ENCODE data around the gene ANKRD18A.
"Not testable (repeated sequence)": the region's sequence is repeated elsewhere in the genome, so short reads cannot be mapped to it uniquely, and the experiment has no call there.

Gene ANKRD18A

DNA sequence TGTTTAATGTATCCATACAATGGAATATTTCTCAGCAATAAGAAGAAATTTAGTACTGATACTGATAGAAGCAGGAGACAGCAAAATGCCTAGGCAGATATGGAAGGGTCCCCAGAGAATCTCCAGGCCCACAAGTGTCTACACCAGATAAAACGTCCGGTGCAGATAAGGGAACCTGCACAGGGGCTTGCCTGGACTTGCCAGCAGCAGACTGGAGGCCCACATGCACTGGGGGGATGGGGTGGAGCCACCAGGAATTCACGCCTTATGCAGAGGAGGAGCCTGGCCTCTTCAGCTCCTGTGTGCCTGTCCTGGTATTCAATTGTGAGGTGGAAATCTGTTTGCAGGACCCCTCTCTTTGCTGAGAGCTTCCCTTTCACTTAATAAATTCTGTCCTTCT, 36.6 kb downstream of the ANKRD18A start:
- not testable (repeated sequence) for H3K27me3 Mint-ChIP-seq, ATAC-seq, H3K4me1 Mint-ChIP-seq, H3K9me3 Mint-ChIP-seq, H3K4me3 Mint-ChIP-seq, H3K27ac Mint-ChIP-seq, DNase-seq

DNA sequence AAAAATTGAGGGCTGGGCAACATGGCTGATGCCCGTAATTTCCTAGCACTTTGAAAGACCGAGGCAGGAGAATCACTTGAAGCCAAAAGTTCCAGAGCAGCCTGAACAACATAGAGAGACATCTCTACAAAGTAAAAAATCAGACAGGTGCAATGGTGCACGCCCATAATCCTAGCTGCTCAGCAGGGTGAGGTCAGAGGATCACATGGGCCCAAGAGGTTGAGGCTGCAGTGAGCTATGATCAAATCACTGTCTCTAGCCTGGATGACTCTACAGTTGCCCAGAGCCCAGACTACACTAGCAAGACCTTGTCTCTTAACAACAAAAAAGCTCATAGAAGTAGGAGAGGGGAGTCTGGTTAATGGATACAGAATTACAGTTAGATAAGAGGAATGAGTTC, 40.3 kb downstream of the ANKRD18A start:
- H3K9me3 Mint-ChIP-seq, DNase-seq, H3K4me1 Mint-ChIP-seq, H3K27me3 Mint-ChIP-seq, H3K4me3 Mint-ChIP-seq, ATAC-seq: not testable (repeated sequence)
- peak overlapping the region in 1 of 2 donors; percentile 80 for H3K27ac Mint-ChIP-seq

DNA sequence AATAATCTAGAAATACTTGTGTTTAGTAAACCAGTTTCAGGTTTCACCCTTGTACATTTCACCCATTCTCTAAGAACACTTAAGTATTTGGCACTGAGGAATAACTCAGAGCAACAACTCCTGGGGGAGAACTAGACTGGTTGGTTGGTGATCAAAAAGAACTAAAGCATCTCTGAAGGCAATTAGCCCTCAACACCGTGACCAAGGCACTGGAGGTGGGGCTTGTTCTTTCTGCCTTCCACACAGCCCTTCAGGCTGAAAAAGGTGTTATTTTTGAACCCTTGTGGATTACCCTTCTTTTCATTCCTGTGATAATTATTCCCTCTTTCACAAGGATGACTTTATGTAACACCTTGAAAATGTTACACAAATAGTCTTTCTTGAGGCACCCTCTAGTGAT, 44.2 kb downstream of the ANKRD18A start:
- not testable (repeated sequence) for H3K27ac Mint-ChIP-seq, H3K27me3 Mint-ChIP-seq, DNase-seq, ATAC-seq, H3K9me3 Mint-ChIP-seq, H3K4me3 Mint-ChIP-seq, H3K4me1 Mint-ChIP-seq

DNA sequence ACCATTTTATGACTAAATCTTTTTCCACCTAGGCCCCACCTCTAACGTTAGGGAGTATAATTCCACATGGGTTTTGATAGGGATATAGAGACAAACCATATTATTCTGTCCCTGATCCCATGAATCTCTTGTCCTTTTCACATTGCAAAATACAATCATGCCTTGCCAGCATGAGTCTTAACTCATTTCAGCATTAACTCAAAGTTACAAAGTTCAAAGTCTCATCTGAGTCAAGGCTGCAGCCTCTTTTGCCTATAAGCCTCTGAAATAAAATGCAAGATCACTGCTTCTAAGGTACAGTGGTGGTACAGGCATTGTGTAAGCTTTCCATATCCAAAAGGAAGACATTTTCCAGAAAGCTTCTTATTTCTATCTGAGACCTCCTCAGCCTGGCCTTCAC, 54.3 kb downstream of the ANKRD18A start:
- not testable (repeated sequence) for H3K9me3 Mint-ChIP-seq, H3K27me3 Mint-ChIP-seq, DNase-seq, H3K4me1 Mint-ChIP-seq, H3K27ac Mint-ChIP-seq, H3K4me3 Mint-ChIP-seq, ATAC-seq

DNA sequence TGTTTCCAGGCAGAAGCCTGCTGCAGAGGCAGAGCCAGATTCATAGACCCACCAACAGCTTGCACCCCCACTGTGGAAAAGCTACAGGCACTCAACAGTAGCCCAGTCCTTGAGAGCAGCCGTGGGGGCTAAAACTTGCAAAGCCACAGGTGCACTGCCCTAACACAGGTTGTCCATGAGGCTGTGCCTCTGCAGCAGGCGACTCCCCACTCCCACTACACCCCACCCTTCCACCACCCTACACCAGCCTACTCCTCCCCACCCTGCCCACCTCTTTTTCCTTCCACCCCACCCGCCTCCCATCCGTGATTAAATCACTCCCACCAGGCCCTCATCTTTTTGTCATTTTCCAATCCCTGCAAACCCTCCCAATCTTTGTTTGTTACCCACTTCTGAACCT, 55.2 kb downstream of the ANKRD18A start:
- H3K9me3 Mint-ChIP-seq, H3K27ac Mint-ChIP-seq, H3K27me3 Mint-ChIP-seq, H3K4me1 Mint-ChIP-seq, H3K4me3 Mint-ChIP-seq, DNase-seq: not testable (repeated sequence)
- ATAC-seq: peak; percentile 56

DNA sequence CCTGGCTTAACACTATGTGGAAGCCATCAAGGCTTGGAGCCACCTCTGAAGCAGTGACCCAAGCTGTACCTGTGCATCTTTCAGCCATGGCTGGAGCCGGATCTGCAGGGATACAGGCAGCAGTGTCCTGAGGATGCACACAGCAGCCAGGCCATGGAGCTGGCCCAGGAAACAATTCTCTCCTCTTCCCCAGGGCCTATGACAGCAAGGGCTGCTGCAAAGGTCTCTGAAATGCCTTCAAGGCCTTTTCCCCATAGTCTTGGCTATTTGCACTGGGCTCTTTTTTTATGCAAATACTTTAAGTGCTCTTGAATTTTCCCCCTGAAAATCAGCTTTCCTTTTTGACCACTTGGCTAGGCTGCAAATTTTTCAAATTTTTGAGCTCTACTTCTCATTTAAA, 56.5 kb downstream of the ANKRD18A start:
- not testable (repeated sequence) for H3K9me3 Mint-ChIP-seq, H3K4me1 Mint-ChIP-seq, H3K4me3 Mint-ChIP-seq, ATAC-seq, DNase-seq, H3K27me3 Mint-ChIP-seq, H3K27ac Mint-ChIP-seq

DNA sequence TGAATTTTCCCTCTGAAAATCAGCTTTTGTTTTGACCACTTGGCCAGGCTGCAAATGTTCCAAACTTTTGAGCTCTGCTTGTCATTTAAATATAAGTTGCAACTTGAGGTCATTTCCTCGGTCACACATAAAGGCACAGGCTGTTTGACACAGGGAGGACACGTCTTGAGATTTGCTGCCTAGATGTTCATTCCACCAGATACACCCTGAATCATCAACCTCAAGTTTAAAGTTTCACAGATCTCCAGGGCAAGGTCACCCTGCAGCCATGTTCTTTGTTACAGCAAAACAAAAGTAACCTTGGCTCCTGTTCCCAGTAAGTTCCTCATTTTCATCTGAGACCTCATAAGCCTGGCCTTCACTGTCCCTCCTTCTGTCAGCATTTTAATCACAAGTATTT, 59.3 kb downstream of the ANKRD18A start:
- not testable (repeated sequence) for H3K4me3 Mint-ChIP-seq, DNase-seq, H3K27me3 Mint-ChIP-seq, H3K4me1 Mint-ChIP-seq, ATAC-seq, H3K27ac Mint-ChIP-seq, H3K9me3 Mint-ChIP-seq

DNA sequence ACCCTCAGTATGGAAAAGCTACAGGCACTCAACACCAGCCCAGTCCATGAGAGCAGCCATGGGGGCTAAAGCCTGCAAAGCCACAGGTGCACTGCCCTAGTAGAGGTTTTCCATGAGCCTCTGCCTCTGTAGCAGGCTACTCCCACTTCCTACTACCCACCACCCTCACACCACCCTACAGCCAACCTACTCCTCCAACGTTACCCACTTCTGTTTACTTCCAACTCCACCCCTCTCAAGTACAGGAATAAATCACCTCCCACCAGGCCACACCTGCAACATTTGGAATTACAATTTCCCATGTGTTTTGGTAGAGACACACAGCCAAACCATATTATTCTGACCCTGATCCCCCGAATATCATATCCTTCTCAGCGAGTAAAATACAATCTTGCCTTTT, 61.2 kb downstream of the ANKRD18A start:
- H3K4me1 Mint-ChIP-seq, ATAC-seq, H3K9me3 Mint-ChIP-seq, H3K4me3 Mint-ChIP-seq, H3K27ac Mint-ChIP-seq, H3K27me3 Mint-ChIP-seq, DNase-seq: not testable (repeated sequence)

DNA sequence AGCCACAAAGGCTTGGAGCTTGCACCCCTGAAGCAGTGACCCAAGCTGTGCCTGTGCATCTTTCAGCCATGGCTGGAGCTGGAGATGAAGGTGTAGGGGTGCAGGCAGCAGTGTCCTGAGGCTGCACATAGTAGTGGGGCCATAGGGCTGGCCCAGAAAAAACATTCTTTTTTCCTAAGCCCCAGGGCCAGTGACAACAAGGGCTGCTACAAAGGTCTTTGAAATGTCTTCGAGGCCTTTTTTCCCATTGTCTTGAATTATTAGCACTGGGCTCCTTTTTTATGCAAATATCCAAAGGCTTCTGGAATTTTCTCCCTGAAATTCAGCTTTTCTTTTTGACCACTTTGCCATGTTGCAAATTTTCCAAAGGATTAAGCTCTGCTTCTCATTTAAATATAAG, 62.6 kb downstream of the ANKRD18A start:
- not testable (repeated sequence) for H3K4me1 Mint-ChIP-seq, H3K27me3 Mint-ChIP-seq, ATAC-seq, H3K4me3 Mint-ChIP-seq, H3K27ac Mint-ChIP-seq, DNase-seq, H3K9me3 Mint-ChIP-seq

DNA sequence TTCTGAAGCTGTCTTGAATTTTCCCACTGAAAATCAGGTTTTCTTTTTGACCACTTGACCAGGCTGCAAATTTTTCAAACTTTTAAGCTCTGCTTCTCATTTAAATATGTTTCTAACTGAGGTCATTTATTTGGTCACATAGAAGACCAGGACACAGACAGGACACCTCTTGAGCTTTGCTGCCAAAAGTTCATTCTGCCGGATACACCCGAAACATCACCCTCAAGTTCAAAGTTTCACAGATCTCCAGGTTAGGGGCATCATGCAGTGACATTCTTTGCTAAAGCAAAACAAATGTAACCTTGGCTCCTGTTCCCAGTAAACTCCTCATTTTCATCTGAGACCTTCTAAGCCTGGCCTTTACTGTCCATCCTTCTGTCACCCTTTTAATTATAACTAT, 65.4 kb downstream of the ANKRD18A start:
- H3K4me1 Mint-ChIP-seq, DNase-seq, H3K27me3 Mint-ChIP-seq, H3K4me3 Mint-ChIP-seq, ATAC-seq, H3K27ac Mint-ChIP-seq: not testable (repeated sequence)
- peaks cover 0 to 16% of the 10 kb centered on the region in 2 donors for H3K9me3 Mint-ChIP-seq

DNA sequence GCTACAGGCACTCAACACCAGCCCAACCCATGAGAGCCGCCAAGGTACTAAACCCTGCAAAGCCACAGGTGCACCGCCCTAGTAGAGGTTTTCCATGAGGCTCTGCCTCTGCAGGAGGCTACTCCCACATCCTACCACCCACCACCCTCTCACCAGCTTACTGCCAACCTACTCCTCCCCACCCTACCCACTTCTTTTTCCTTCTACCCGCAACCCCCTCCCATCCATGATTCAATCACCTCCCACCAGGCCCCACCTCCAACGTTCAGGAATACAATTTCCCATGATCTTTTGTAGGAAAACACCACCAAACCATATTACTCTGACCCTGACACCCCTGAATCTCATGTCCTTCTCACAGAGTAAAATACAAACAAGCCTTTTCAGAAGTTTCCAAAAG, 67.4 kb downstream of the ANKRD18A start:
- ATAC-seq: not testable (repeated sequence)

DNA sequence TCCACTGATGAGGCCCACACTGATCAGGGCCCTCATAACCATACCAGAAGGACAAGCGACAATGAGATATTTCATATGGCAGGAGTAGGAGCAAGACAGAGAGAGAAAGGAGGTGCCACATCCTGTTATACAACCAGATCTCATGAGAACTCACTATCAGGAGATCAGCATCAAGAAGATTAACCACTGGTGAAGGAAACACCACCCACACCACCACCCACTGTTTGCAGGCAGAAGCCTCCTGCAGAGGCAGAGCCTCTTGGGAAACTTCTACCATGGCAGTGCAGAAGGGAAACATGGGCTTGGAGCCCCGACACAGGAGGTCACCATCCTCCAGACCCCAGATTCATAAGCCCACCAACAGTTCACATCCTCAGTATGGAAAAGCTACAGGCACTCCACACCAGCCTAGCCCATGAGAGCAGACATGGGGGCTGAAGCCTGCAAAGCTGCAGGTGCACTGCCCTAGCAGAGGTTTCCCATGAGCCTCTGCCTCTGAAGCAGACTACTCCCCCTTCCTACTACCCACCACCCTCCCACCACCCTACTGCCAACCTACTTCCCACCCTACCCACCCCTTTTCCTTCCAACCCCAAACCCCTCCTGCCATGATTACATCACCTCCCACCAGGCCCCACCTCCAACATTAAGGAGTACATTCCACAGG, 73.8 kb downstream of the ANKRD18A start:
- H3K27me3 Mint-ChIP-seq, ATAC-seq: not testable (repeated sequence)
- peaks cover 0 to 22% of the 10 kb centered on the region in 2 donors for H3K9me3 Mint-ChIP-seq
- peak in 1 of 2 donors; percentile 13 for DNase-seq
- H3K4me1 Mint-ChIP-seq: peaks cover 30% of the 10 kb centered on the region
- peak overlapping the region in 1 of 2 donors; percentile 86 for H3K27ac Mint-ChIP-seq
- H3K4me3 Mint-ChIP-seq: peak overlapping the region in 1 of 2 donors; percentile 10

More for the DNA sequence above, 67.4 kb downstream of the ANKRD18A start:
- H3K4me3 Mint-ChIP-seq, H3K27me3 Mint-ChIP-seq, H3K4me1 Mint-ChIP-seq, DNase-seq: not testable (repeated sequence)
- Mint-ChIP-seq H3K27ac (peak overlapping the region in 1 of 2 donors; percentile 65), H3K9me3 (peaks cover 0 to 23% of the 10 kb centered on the region in 2 donors)

DNA sequence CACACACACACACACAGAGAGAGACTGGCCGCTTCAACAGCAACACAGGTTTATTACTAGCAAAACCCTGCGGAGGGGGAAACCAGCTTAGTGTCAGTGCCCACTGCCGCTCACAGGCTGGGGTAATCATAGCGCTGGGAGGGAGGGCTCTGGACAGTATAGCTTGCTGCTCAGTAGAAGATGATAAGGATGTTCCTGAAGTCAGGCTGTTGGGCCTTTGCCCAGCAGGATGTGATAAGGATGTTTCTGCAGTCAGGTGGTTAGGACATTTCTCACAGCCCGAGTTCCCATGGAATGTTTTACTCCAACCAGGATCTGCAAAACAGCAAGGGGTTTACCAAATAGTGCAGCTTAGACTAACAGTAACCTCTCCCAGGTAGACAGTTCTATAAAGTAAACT, 79.9 kb downstream of the ANKRD18A start:
- H3K27me3 Mint-ChIP-seq, ATAC-seq, H3K4me1 Mint-ChIP-seq, H3K9me3 Mint-ChIP-seq, H3K4me3 Mint-ChIP-seq, DNase-seq: not testable (repeated sequence)
- H3K27ac Mint-ChIP-seq: peak overlapping the region in 1 of 2 donors; percentile 46

DNA sequence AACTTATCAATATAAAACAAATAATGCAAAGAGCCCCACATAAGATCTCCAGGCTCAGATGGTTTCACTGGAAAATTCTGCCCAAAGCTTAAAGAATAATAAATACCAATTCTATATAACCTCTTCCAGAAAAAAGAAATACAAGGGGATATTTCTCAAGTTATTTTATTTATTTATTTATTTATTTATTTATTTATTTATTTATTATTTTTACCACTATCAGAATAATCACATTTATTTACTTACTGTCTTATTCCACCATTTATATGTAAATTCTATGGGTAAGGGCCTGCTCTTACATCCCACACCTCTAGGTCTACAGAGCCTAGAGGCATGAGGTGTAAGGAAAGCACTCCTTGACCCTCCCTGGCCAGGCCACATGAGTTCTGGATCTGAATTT, 91.1 kb downstream of the ANKRD18A start:
- no peaks in the 10 kb centered on the region for H3K27me3 Mint-ChIP-seq
- H3K4me1 Mint-ChIP-seq: no peaks in the 10 kb centered on the region
- no peak overlapping the region for H3K27ac Mint-ChIP-seq
- peaks cover 0 to 13% of the 10 kb centered on the region in 2 donors for H3K9me3 Mint-ChIP-seq
- no peak overlapping the region for H3K4me3 Mint-ChIP-seq
- DNase-seq: no peak
- no peak for ATAC-seq

DNA sequence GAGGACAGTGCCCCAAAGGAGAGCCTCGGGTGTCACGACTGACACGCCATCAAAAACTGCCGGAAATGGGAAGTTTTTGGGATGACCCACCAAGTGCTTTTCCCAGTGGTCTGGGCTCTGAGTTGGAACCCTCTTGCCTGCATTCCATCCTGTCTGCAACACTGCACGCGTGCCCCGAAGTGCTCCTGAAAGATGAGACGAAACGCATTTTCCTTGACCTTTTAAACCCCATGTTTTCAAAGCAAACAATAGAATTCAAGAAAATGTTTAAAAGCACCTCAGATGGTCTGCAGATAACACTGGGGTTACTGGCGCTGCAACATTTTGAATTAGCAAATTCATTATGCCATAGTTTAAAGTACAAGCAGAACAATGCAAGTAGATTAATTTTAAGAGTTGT, 92.9 kb downstream of the ANKRD18A start:
- no peaks in the 10 kb centered on the region for H3K4me1 Mint-ChIP-seq
- ATAC-seq: no peak
- no peaks in the 10 kb centered on the region for H3K27me3 Mint-ChIP-seq
- H3K9me3 Mint-ChIP-seq: peaks cover 0 to 13% of the 10 kb centered on the region in 2 donors
- no peak for DNase-seq
- H3K4me3 Mint-ChIP-seq: no peak overlapping the region
- H3K27ac Mint-ChIP-seq: no peak overlapping the region

DNA sequence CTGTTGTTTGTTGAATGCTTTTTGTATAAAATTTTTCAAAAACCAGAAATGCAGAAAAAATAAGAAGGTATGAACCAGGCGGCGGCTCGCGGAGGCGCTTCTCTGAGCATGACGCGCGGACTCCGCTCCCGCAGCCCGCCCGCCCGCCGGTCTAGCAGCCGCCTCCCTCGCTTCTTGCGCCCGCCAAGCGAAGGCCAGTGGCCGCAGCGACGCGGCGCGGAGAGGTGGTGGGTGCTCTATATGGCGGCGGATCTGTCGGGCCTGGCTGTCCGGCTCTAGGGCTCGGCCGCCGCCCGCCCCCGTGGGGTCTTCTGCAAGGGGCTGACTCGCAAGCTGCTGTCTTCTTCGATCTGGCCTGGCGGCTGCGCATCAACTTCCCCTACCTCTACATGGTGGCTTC, 93.8 kb downstream of the ANKRD18A start:
- Mint-ChIP-seq H3K4me1 (no peaks in the 10 kb centered on the region), H3K9me3 (peaks cover 0 to 13% of the 10 kb centered on the region in 2 donors), H3K27ac (no peak overlapping the region), H3K27me3 (no peaks in the 10 kb centered on the region), H3K4me3 (no peak overlapping the region)
- ATAC-seq (no peak), DNase-seq (no peak)

DNA sequence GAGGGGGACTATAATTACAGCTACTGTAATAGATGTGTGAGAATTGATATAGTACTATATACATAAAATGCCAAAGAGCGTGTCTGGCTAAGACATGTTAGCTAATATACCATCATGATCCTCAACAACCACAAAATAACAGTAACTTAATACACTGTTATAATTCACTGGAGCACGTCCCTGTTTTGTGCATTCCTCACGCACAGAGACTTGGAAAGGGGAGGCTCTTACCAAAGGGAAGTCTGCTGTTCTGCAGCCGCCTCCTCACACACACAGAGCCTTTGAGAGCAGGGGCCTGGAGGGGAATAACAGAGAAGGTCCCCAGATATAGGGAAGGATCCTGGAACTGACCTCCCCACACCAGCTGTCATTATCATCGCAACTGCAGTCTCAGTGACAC, 97.3 kb downstream of the ANKRD18A start:
- DNase-seq: no peak
- H3K27ac Mint-ChIP-seq: no peak overlapping the region
- H3K9me3 Mint-ChIP-seq: no peaks in the 10 kb centered on the region
- no peaks in the 10 kb centered on the region for H3K4me1 Mint-ChIP-seq
- ATAC-seq: no peak
- H3K27me3 Mint-ChIP-seq: no peaks in the 10 kb centered on the region
- no peak overlapping the region for H3K4me3 Mint-ChIP-seq

All from stimulated activated naive CD8-positive, alpha-beta T cell treated with anti-CD3 and anti-CD28 coated beads, Interleukin-15, amount 100 ng/mL, for 72 hours (primary cell).